NCI-H1092 (cell line): ENCODE data around the gene RFX1.
"Not testable (repeated sequence)": the region's sequence is repeated elsewhere in the genome, so short reads cannot be mapped to it uniquely, and the experiment has no call there.

Experiments used
- DNase-seq: peaks from one replicate; lab custom pipeline; 2025; lab: John Stamatoyannopoulos, UW

The RFX1 gene

GRCh38 chr19:14027856-14028450 lies 21.8 kb upstream of the RFX1 start, which contains the start of gene RLN3:
TSS of gene RLN3 (plus strand) at chr19:14028148. CDS start at chr19:14028205, 57 bp downstream.
- DNase-seq, result no peak

- DNase-seq, result not testable (repeated sequence)
These were observed 20.6 kb upstream of the RFX1 start for GRCh38 chr19:14026652-14027192.

GRCh38 chr19:14023404-14024235 lies 17.5 kb upstream of the RFX1 start:
- DNase-seq, result no peak

GRCh38 chr19:14022469-14022868 lies 16.3 kb upstream of the RFX1 start:
- DNase-seq, result no peak

- DNase-seq, result no peak
These were observed 15.4 kb upstream of the RFX1 start for GRCh38 chr19:14021474-14021873.

- DNase-seq, result not testable (repeated sequence)
These were observed 13.6 kb upstream of the RFX1 start for GRCh38 chr19:14019739-14020138.

- DNase-seq, result no peak
These were observed 13.0 kb upstream of the RFX1 start for GRCh38 chr19:14019100-14019499.

GRCh38 chr19:14015524-14016035 lies 9.5 kb upstream of the RFX1 start:
- DNase-seq, result no peak

GRCh38 chr19:14012378-14012915 lies 6.3 kb upstream of the RFX1 start:
- DNase-seq, result no peak

- DNase-seq, result no peak
These were observed 844 bp upstream of the RFX1 start for GRCh38 chr19:14006766-14007562.

- peak; percentile 80 for DNase-seq
These were observed 603 bp downstream of the RFX1 start for GRCh38 chr19:14005349-14006084.

- DNase-seq, result no peak
These were observed 1.3 kb downstream of the RFX1 start for GRCh38 chr19:14004619-14005348.

- DNase-seq, result no peak
These were observed 2.7 kb downstream of the RFX1 start for GRCh38 chr19:14003251-14004055.

GRCh38 chr19:14002571-14003250 lies 3.4 kb downstream of the RFX1 start:
- no peak for DNase-seq

GRCh38 chr19:14000691-14001375 lies 5.3 kb downstream of the RFX1 start:
- DNase-seq, result no peak

GRCh38 chr19:13999085-13999484 lies 7.0 kb downstream of the RFX1 start:
- no peak for DNase-seq

- DNase-seq, result no peak
These were observed 7.7 kb downstream of the RFX1 start for GRCh38 chr19:13998426-13998825.

GRCh38 chr19:13997631-13997962 lies 8.5 kb downstream of the RFX1 start:
- no peak for DNase-seq
